GM12892 (cell line): ENCODE data around the gene KLHDC2.

Experiments used
- POLR2A ChIP-seq: IDR thresholded peaks from 2 replicates; pipeline ENCODE4 v1.6.1; 2011; ENCODE audit warnings: low read depth, low read length, control low read depth
- POLR2AphosphoS5 ChIP-seq: IDR thresholded peaks from 2 replicates; pipeline ENCODE4 v1.6.1; 2011; ENCODE audit warnings: low read depth, low read length, control low read depth

DNA sequence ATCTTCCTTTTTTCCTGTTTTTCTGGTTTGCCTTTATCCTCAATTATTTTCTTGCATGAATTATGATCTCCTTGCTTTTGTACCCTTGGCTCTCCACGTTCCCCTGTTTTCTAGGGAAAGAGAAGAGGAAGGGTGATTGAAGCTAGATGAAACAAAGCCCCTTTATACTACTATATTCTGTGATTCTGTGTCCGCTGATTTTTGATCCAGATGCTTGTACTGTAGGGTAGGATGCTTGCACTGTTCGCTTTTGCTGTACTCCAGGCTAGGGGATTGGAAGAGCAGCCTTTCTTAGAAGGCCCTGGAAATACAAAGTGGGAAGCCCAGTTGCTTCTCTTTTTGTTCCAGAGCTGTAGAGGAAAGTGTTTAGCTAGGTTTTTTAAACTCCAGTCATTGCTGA, 35.1 kb upstream of the KLHDC2 start:
- TF ChIP-seq POLR2A (no peak), POLR2AphosphoS5 (no peak)
